ENCODE data around the gene COMT.

COMT gene

GRCh38 chr22:19996694-19997384 is 55.3 kb downstream of the COMT start:
- no peaks in the 10 kb centered on the region for H3K27me3 ChIP-seq (ENCODE audit: control insufficient read depth in 1 of 2, insufficient read depth in 2 of 2, low read length in 2 of 2)
- no peaks in the 10 kb centered on the region for H3K4me1 ChIP-seq (ENCODE audit: control insufficient read depth in 1 of 2, insufficient read depth in 2 of 2, low read length in 2 of 2)
- no peak overlapping the region for H3K9ac ChIP-seq (ENCODE audit: low read depth in 1 of 2, low read length in 2 of 2)
- H3K4me3 ChIP-seq (ENCODE audit: low read depth in 1 of 2, low read length in 2 of 2): no peak overlapping the region
- no peak overlapping the region for H3K27ac ChIP-seq (ENCODE audit: low read depth, low read length)
- no peaks in the 10 kb centered on the region for H3K9me3 ChIP-seq (ENCODE audit: control insufficient read depth in 1 of 2, low read length in 2 of 2)
- H3K36me3 ChIP-seq (ENCODE audit: control insufficient read depth in 1 of 2, insufficient read depth in 2 of 2, low read length in 2 of 2): no peaks in the 10 kb centered on the region

GRCh38 chr22:19997561-19998231 is 56.1 kb downstream of the COMT start:
- Histone ChIP-seq H3K4me1 (ENCODE audit: control insufficient read depth in 1 of 2, insufficient read depth in 2 of 2, low read length in 2 of 2) (no peaks in the 10 kb centered on the region), H3K9ac (ENCODE audit: low read depth in 1 of 2, low read length in 2 of 2) (no peak overlapping the region), H3K36me3 (ENCODE audit: control insufficient read depth in 1 of 2, insufficient read depth in 2 of 2, low read length in 2 of 2) (no peaks in the 10 kb centered on the region), H3K9me3 (ENCODE audit: control insufficient read depth in 1 of 2, low read length in 2 of 2) (no peaks in the 10 kb centered on the region), H3K27ac (ENCODE audit: low read depth, low read length) (no peak overlapping the region), H3K4me3 (ENCODE audit: low read depth in 1 of 2, low read length in 2 of 2) (no peak overlapping the region), H3K27me3 (ENCODE audit: control insufficient read depth in 1 of 2, insufficient read depth in 2 of 2, low read length in 2 of 2) (no peaks in the 10 kb centered on the region)

GRCh38 chr22:19998232-19998951 is 56.8 kb downstream of the COMT start:
- H3K9ac ChIP-seq (ENCODE audit: low read depth in 1 of 2, low read length in 2 of 2): no peak overlapping the region
- no peaks in the 10 kb centered on the region for H3K27me3 ChIP-seq (ENCODE audit: control insufficient read depth in 1 of 2, insufficient read depth in 2 of 2, low read length in 2 of 2)
- no peaks in the 10 kb centered on the region for H3K9me3 ChIP-seq (ENCODE audit: control insufficient read depth in 1 of 2, low read length in 2 of 2)
- H3K4me1 ChIP-seq (ENCODE audit: control insufficient read depth in 1 of 2, insufficient read depth in 2 of 2, low read length in 2 of 2): no peaks in the 10 kb centered on the region
- H3K27ac ChIP-seq (ENCODE audit: low read depth, low read length): no peak overlapping the region
- no peak overlapping the region for H3K4me3 ChIP-seq (ENCODE audit: low read depth in 1 of 2, low read length in 2 of 2)
- no peaks in the 10 kb centered on the region for H3K36me3 ChIP-seq (ENCODE audit: control insufficient read depth in 1 of 2, insufficient read depth in 2 of 2, low read length in 2 of 2)

GRCh38 chr22:19998991-19999820 is 57.6 kb downstream of the COMT start:
- Histone ChIP-seq H3K9ac (ENCODE audit: low read depth in 1 of 2, low read length in 2 of 2) (no peak overlapping the region), H3K27ac (ENCODE audit: low read depth, low read length) (no peak overlapping the region), H3K4me1 (ENCODE audit: control insufficient read depth in 1 of 2, insufficient read depth in 2 of 2, low read length in 2 of 2) (no peaks in the 10 kb centered on the region)

GRCh38 chr22:20000246-20001081 is 58.9 kb downstream of the COMT start:
- Histone ChIP-seq H3K4me1 (ENCODE audit: control insufficient read depth in 1 of 2, insufficient read depth in 2 of 2, low read length in 2 of 2) (no peaks in the 10 kb centered on the region), H3K27me3 (ENCODE audit: control insufficient read depth in 1 of 2, insufficient read depth in 2 of 2, low read length in 2 of 2) (no peaks in the 10 kb centered on the region), H3K36me3 (ENCODE audit: control insufficient read depth in 1 of 2, insufficient read depth in 2 of 2, low read length in 2 of 2) (no peaks in the 10 kb centered on the region), H3K9ac (ENCODE audit: low read depth in 1 of 2, low read length in 2 of 2) (no peak overlapping the region), H3K4me3 (ENCODE audit: low read depth in 1 of 2, low read length in 2 of 2) (no peak overlapping the region), H3K9me3 (ENCODE audit: control insufficient read depth in 1 of 2, low read length in 2 of 2) (peaks cover 0 to 8% of the 10 kb centered on the region in 2 donors), H3K27ac (ENCODE audit: low read depth, low read length) (no peak overlapping the region)

More at GRCh38 chr22:19998991-19999820, 57.6 kb downstream of the COMT start:
- peaks cover 0 to 3% of the 10 kb centered on the region in 2 donors for H3K9me3 ChIP-seq (ENCODE audit: control insufficient read depth in 1 of 2, low read length in 2 of 2)
- H3K36me3 ChIP-seq (ENCODE audit: control insufficient read depth in 1 of 2, insufficient read depth in 2 of 2, low read length in 2 of 2): no peaks in the 10 kb centered on the region
- H3K4me3 ChIP-seq (ENCODE audit: low read depth in 1 of 2, low read length in 2 of 2): no peak overlapping the region
- H3K27me3 ChIP-seq (ENCODE audit: control insufficient read depth in 1 of 2, insufficient read depth in 2 of 2, low read length in 2 of 2): no peaks in the 10 kb centered on the region

GRCh38 chr22:20001082-20001638 is 59.6 kb downstream of the COMT start:
- Histone ChIP-seq H3K27me3 (ENCODE audit: control insufficient read depth in 1 of 2, insufficient read depth in 2 of 2, low read length in 2 of 2) (no peaks in the 10 kb centered on the region), H3K36me3 (ENCODE audit: control insufficient read depth in 1 of 2, insufficient read depth in 2 of 2, low read length in 2 of 2) (no peaks in the 10 kb centered on the region), H3K4me3 (ENCODE audit: low read depth in 1 of 2, low read length in 2 of 2) (no peak overlapping the region), H3K9ac (ENCODE audit: low read depth in 1 of 2, low read length in 2 of 2) (no peak overlapping the region), H3K27ac (ENCODE audit: low read depth, low read length) (no peak overlapping the region), H3K4me1 (ENCODE audit: control insufficient read depth in 1 of 2, insufficient read depth in 2 of 2, low read length in 2 of 2) (no peaks in the 10 kb centered on the region), H3K9me3 (ENCODE audit: control insufficient read depth in 1 of 2, low read length in 2 of 2) (peaks cover 0 to 8% of the 10 kb centered on the region in 2 donors)

- Histone ChIP-seq H3K27ac (ENCODE audit: low read depth, low read length) (no peak overlapping the region), H3K9ac (ENCODE audit: low read depth in 1 of 2, low read length in 2 of 2) (no peak overlapping the region)
Measured at GRCh38 chr22:20002128-20002527, 60.6 kb downstream of the COMT start.

GRCh38 chr22:20002636-20003035 is 61.1 kb downstream of the COMT start:
- Histone ChIP-seq H3K27me3 (ENCODE audit: control insufficient read depth in 1 of 2, insufficient read depth in 2 of 2, low read length in 2 of 2) (no peaks in the 10 kb centered on the region), H3K4me3 (ENCODE audit: low read depth in 1 of 2, low read length in 2 of 2) (no peak overlapping the region), H3K9me3 (ENCODE audit: control insufficient read depth in 1 of 2, low read length in 2 of 2) (peaks cover 0 to 8% of the 10 kb centered on the region in 2 donors), H3K27ac (ENCODE audit: low read depth, low read length) (no peak overlapping the region), H3K4me1 (ENCODE audit: control insufficient read depth in 1 of 2, insufficient read depth in 2 of 2, low read length in 2 of 2) (no peaks in the 10 kb centered on the region), H3K9ac (ENCODE audit: low read depth in 1 of 2, low read length in 2 of 2) (no peak overlapping the region), H3K36me3 (ENCODE audit: control insufficient read depth in 1 of 2, insufficient read depth in 2 of 2, low read length in 2 of 2) (no peaks in the 10 kb centered on the region)

More at GRCh38 chr22:20002128-20002527, 60.6 kb downstream of the COMT start:
- Histone ChIP-seq H3K4me3 (ENCODE audit: low read depth in 1 of 2, low read length in 2 of 2) (no peak overlapping the region), H3K4me1 (ENCODE audit: control insufficient read depth in 1 of 2, insufficient read depth in 2 of 2, low read length in 2 of 2) (no peaks in the 10 kb centered on the region), H3K27me3 (ENCODE audit: control insufficient read depth in 1 of 2, insufficient read depth in 2 of 2, low read length in 2 of 2) (no peaks in the 10 kb centered on the region), H3K9me3 (ENCODE audit: control insufficient read depth in 1 of 2, low read length in 2 of 2) (peaks cover 0 to 8% of the 10 kb centered on the region in 2 donors), H3K36me3 (ENCODE audit: control insufficient read depth in 1 of 2, insufficient read depth in 2 of 2, low read length in 2 of 2) (no peaks in the 10 kb centered on the region)

GRCh38 chr22:20003304-20003703 is 61.7 kb downstream of the COMT start:
- H3K4me1 ChIP-seq (ENCODE audit: control insufficient read depth in 1 of 2, insufficient read depth in 2 of 2, low read length in 2 of 2): no peaks in the 10 kb centered on the region

More at GRCh38 chr22:20003304-20003703, 61.7 kb downstream of the COMT start:
- Histone ChIP-seq H3K36me3 (ENCODE audit: control insufficient read depth in 1 of 2, insufficient read depth in 2 of 2, low read length in 2 of 2) (no peaks in the 10 kb centered on the region), H3K4me3 (ENCODE audit: low read depth in 1 of 2, low read length in 2 of 2) (no peak overlapping the region), H3K27me3 (ENCODE audit: control insufficient read depth in 1 of 2, insufficient read depth in 2 of 2, low read length in 2 of 2) (no peaks in the 10 kb centered on the region), H3K9me3 (ENCODE audit: control insufficient read depth in 1 of 2, low read length in 2 of 2) (peaks cover 0 to 8% of the 10 kb centered on the region in 2 donors), H3K9ac (ENCODE audit: low read depth in 1 of 2, low read length in 2 of 2) (no peak overlapping the region), H3K27ac (ENCODE audit: low read depth, low read length) (no peak overlapping the region)
